ENCODE data around the gene USP32. TPM values are rescaled to one million over a fixed set of nuclear protein-coding genes. Genes with fewer than 3 reads are reported as not detected.

USP32 gene
- total RNA-seq, 1 donor from 2014 or later: 53.6 TPM

DNA sequence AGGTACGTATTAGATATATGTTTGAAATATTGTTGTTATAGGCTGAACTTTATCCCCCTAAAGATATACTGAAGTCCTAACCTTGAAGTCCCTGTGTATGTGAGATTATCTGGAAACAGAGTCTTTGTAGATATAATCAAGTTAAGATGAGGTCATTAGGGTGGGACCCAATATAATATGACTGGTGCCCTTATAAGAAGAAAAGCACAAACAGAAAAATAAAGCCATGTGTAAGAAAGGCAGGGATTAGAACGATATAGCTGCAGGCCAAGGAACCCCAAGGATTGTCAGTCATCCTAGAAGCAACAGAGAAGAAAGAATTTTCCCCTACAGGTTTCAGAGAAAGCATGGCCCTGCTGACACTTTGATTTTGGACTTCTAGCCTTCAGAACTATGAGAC lies 95.8 kb downstream of the USP32 start:
- TF ChIP-seq, protein P1, sequence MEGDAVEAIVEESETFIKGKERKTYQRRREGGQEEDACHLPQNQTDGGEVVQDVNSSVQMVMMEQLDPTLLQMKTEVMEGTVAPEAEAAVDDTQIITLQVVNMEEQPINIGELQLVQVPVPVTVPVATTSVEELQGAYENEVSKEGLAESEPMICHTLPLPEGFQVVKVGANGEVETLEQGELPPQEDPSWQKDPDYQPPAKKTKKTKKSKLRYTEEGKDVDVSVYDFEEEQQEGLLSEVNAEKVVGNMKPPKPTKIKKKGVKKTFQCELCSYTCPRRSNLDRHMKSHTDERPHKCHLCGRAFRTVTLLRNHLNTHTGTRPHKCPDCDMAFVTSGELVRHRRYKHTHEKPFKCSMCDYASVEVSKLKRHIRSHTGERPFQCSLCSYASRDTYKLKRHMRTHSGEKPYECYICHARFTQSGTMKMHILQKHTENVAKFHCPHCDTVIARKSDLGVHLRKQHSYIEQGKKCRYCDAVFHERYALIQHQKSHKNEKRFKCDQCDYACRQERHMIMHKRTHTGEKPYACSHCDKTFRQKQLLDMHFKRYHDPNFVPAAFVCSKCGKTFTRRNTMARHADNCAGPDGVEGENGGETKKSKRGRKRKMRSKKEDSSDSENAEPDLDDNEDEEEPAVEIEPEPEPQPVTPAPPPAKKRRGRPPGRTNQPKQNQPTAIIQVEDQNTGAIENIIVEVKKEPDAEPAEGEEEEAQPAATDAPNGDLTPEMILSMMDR (IDR thresholded peaks at IDR 0.05): no peak
- no peak overlapping the region for H3K4me3 Mint-ChIP-seq (ENCODE audit: unreplicated experiment)
- H3K27ac Mint-ChIP-seq (ENCODE audit: unreplicated experiment): no peak overlapping the region
- peaks cover 24% of the 10 kb centered on the region for H3K36me3 Mint-ChIP-seq (ENCODE audit: unreplicated experiment)
- H3K9me3 Mint-ChIP-seq (ENCODE audit: unreplicated experiment): no peaks in the 10 kb centered on the region
- no peaks in the 10 kb centered on the region for H3K27me3 Mint-ChIP-seq (ENCODE audit: unreplicated experiment)
- peaks cover 15% of the 10 kb centered on the region for H3K4me1 Mint-ChIP-seq (ENCODE audit: unreplicated experiment)
- no peak for DNase-seq (ENCODE audit: extremely low spot score, unreplicated experiment)

- Mint-ChIP-seq H3K9me3 (ENCODE audit: unreplicated experiment) (no peaks in the 10 kb centered on the region), H3K27ac (ENCODE audit: unreplicated experiment) (no peak overlapping the region), H3K36me3 (ENCODE audit: unreplicated experiment) (peaks cover 27% of the 10 kb centered on the region), H3K4me1 (ENCODE audit: unreplicated experiment) (no peaks in the 10 kb centered on the region), H3K27me3 (ENCODE audit: unreplicated experiment) (no peaks in the 10 kb centered on the region), H3K4me3 (ENCODE audit: unreplicated experiment) (no peak overlapping the region)
- DNase-seq (ENCODE audit: extremely low spot score, unreplicated experiment): no peak
- TF ChIP-seq, protein P1 (IDR thresholded peaks at IDR 0.05): no peak
These were observed 98.2 kb downstream of the USP32 start for GRCh38 chr17:60293580-60294335.

DNA sequence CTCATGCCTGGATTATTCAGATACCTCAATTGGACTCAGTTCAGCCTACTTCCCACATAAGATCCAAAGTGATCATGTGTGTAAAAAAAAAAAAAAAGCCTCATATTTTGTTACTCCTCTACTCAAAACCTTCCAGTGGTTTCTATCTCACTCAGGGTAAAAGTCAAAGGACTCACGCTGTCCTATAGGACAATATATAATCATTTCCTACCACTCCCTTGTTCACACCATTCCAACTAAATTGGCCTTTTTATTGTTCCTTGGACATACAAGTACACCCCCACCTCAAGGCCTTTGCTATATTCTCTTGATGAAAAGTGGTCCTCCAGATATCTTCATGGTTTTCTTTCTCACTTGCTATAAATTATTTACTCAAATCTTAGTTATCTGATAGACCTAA lies 99.2 kb downstream of the USP32 start:
- Mint-ChIP-seq H3K27ac (ENCODE audit: unreplicated experiment) (no peak overlapping the region), H3K36me3 (ENCODE audit: unreplicated experiment) (peaks cover 27% of the 10 kb centered on the region), H3K4me3 (ENCODE audit: unreplicated experiment) (no peak overlapping the region), H3K4me1 (ENCODE audit: unreplicated experiment) (no peaks in the 10 kb centered on the region), H3K27me3 (ENCODE audit: unreplicated experiment) (no peaks in the 10 kb centered on the region), H3K9me3 (ENCODE audit: unreplicated experiment) (no peaks in the 10 kb centered on the region)
- TF ChIP-seq, protein P1 (IDR thresholded peaks at IDR 0.05): no peak
- no peak for DNase-seq (ENCODE audit: extremely low spot score, unreplicated experiment)

- no peaks in the 10 kb centered on the region for H3K9me3 Mint-ChIP-seq (ENCODE audit: unreplicated experiment)
- no peaks in the 10 kb centered on the region for H3K4me1 Mint-ChIP-seq (ENCODE audit: unreplicated experiment)
- TF ChIP-seq, protein P1 (IDR thresholded peaks at IDR 0.05): no peak
- no peak for DNase-seq (ENCODE audit: extremely low spot score, unreplicated experiment)
- H3K27ac Mint-ChIP-seq (ENCODE audit: unreplicated experiment): no peak overlapping the region
- no peaks in the 10 kb centered on the region for H3K27me3 Mint-ChIP-seq (ENCODE audit: unreplicated experiment)
- peaks cover 28% of the 10 kb centered on the region for H3K36me3 Mint-ChIP-seq (ENCODE audit: unreplicated experiment)
- H3K4me3 Mint-ChIP-seq (ENCODE audit: unreplicated experiment): no peak overlapping the region
These were observed 107.2 kb downstream of the USP32 start for GRCh38 chr17:60284709-60285108.

DNA sequence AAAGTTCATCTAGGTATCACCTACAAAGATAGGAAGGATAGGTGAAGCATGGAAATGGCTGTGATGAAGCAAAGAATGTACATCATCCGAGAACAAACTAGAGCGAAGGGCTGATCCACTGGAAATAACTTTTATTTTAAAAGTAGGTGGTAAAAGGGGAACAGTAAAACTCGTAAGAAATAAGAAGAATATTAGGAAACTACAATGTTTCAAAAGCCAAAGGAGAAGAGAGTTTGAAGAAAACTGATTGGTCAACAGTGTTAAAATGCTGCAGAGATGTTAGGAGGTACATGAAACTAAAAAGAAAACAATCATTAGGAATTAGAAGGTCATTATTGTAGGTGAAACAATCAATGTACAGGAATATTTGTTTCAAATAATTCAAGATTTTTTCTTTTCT lies 108.1 kb downstream of the USP32 start:
- H3K27me3 Mint-ChIP-seq (ENCODE audit: unreplicated experiment): no peaks in the 10 kb centered on the region
- H3K9me3 Mint-ChIP-seq (ENCODE audit: unreplicated experiment): no peaks in the 10 kb centered on the region
- DNase-seq (ENCODE audit: extremely low spot score, unreplicated experiment): no peak
- H3K4me3 Mint-ChIP-seq (ENCODE audit: unreplicated experiment): no peak overlapping the region
- no peak overlapping the region for H3K27ac Mint-ChIP-seq (ENCODE audit: unreplicated experiment)
- H3K36me3 Mint-ChIP-seq (ENCODE audit: unreplicated experiment): peaks cover 22% of the 10 kb centered on the region
- H3K4me1 Mint-ChIP-seq (ENCODE audit: unreplicated experiment): no peaks in the 10 kb centered on the region
- TF ChIP-seq, protein P1 (IDR thresholded peaks at IDR 0.05): no peak

Measured in osteocyte (in vitro differentiated cells).